DOHH2 (cell line): Measurements from ENCODE around the gene DLX3.

Experiments used
- EZH2phosphoT487 ChIP-seq: fragments of 200-600 bp; sonication (generic); IDR thresholded peaks from 2 replicates; pipeline ENCODE4 v1.6.1; 2017; ENCODE audit warnings: borderline replicate concordance, mild to moderate bottlenecking, antibody characterized with exemption, low read length, moderate library complexity, mixed read lengths
- TF ChIP-seq, protein P1 (sequence below): fragments of 200-600 bp; sonication (generic); IDR thresholded peaks from one replicate; pipeline ENCODE4 v1.5.1; 2014; ENCODE audit warnings: antibody characterized with exemption, mild to moderate bottlenecking, low read depth, low read length; ENCODE audit not compliant: poor library complexity, severe bottlenecking

DNA sequence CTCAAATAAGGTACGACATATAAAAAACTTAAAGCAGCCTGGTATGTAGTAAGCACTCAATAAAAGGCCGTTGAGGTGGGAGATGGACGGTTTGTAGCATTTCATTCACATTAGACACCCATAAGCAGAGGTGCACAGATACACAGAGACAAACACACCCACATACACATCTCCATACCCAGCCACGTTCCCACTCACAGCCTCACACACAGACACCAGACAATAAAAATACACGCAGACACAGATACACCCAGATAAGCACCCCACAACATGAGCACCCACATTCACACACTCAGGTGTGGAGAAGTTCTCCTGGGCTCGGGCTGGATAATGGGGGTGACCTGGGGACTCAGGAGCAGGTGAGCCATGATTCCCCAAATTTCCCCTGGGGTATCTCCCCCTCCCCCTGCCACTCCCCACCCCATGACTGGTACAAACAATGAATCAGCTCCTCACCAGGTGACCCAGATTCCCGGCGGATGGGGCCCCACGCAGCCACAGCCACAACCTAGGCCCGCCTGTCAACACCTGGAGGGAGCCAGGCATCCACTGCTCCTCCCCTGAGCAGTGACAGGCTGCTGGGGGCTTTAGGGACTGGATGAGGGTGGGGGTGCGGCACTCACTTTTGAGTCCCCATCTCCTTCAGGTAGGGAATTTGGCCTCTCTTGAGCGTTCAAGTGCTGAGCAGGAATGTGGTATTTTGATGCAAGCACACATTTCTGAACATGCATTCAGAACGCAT lies 2.7 kb downstream of the DLX3 start:
- TF ChIP-seq, protein P1, sequence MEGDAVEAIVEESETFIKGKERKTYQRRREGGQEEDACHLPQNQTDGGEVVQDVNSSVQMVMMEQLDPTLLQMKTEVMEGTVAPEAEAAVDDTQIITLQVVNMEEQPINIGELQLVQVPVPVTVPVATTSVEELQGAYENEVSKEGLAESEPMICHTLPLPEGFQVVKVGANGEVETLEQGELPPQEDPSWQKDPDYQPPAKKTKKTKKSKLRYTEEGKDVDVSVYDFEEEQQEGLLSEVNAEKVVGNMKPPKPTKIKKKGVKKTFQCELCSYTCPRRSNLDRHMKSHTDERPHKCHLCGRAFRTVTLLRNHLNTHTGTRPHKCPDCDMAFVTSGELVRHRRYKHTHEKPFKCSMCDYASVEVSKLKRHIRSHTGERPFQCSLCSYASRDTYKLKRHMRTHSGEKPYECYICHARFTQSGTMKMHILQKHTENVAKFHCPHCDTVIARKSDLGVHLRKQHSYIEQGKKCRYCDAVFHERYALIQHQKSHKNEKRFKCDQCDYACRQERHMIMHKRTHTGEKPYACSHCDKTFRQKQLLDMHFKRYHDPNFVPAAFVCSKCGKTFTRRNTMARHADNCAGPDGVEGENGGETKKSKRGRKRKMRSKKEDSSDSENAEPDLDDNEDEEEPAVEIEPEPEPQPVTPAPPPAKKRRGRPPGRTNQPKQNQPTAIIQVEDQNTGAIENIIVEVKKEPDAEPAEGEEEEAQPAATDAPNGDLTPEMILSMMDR = no peak
- TF ChIP-seq EZH2phosphoT487 = no peak
